GM12875 (cell line): ENCODE results near the gene BMP2K.
"Not testable (repeated sequence)": the region's sequence is repeated elsewhere in the genome, so short reads cannot be mapped to it uniquely, and the experiment has no call there.

Source experiments
- H3K4me3 ChIP-seq: one replicate; pipeline ENCODE4 v1.5.1; 2011; ENCODE audit warnings: low read depth, low read length, control low read depth
- TF ChIP-seq, protein P1 (sequence below): IDR thresholded peaks from 2 replicates; pipeline ENCODE4 v1.5.1; 2011; ENCODE audit warnings: low read depth, mild to moderate bottlenecking, control low read depth, inconsistent platforms, low read length, moderate library complexity, borderline replicate concordance; ENCODE audit not compliant: insufficient read depth

Gene BMP2K

DNA sequence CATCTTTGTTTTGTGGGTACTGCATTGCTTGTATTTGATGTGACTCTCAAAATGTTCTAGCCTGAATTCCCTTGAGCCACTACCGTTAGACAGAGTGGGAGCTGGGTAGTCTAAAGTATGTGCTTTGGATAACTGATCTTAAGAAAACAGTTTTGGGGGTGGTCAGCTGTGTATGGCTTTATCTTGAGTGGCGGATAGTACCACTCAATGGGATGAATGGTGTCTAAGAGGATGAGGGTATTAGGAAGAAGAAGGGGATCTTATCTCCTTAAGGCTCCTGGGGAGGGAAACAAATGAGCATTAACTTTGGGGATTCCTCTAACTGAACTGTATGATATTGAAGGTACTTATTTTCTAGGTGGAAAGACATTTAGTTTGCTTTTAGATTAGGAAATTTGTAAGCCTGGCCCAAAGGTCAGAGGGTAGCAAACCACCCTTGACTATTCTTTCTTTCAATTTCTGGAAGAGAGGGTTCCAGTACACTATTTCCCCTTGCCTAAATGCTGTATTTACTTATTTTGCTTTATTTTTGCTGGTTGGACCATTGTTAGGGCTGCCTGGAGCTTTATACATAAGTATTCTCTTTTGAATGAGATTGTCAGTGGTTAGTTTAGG is 11.3 kb downstream of the BMP2K start:
- TF ChIP-seq, protein P1, sequence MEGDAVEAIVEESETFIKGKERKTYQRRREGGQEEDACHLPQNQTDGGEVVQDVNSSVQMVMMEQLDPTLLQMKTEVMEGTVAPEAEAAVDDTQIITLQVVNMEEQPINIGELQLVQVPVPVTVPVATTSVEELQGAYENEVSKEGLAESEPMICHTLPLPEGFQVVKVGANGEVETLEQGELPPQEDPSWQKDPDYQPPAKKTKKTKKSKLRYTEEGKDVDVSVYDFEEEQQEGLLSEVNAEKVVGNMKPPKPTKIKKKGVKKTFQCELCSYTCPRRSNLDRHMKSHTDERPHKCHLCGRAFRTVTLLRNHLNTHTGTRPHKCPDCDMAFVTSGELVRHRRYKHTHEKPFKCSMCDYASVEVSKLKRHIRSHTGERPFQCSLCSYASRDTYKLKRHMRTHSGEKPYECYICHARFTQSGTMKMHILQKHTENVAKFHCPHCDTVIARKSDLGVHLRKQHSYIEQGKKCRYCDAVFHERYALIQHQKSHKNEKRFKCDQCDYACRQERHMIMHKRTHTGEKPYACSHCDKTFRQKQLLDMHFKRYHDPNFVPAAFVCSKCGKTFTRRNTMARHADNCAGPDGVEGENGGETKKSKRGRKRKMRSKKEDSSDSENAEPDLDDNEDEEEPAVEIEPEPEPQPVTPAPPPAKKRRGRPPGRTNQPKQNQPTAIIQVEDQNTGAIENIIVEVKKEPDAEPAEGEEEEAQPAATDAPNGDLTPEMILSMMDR: no peak

DNA sequence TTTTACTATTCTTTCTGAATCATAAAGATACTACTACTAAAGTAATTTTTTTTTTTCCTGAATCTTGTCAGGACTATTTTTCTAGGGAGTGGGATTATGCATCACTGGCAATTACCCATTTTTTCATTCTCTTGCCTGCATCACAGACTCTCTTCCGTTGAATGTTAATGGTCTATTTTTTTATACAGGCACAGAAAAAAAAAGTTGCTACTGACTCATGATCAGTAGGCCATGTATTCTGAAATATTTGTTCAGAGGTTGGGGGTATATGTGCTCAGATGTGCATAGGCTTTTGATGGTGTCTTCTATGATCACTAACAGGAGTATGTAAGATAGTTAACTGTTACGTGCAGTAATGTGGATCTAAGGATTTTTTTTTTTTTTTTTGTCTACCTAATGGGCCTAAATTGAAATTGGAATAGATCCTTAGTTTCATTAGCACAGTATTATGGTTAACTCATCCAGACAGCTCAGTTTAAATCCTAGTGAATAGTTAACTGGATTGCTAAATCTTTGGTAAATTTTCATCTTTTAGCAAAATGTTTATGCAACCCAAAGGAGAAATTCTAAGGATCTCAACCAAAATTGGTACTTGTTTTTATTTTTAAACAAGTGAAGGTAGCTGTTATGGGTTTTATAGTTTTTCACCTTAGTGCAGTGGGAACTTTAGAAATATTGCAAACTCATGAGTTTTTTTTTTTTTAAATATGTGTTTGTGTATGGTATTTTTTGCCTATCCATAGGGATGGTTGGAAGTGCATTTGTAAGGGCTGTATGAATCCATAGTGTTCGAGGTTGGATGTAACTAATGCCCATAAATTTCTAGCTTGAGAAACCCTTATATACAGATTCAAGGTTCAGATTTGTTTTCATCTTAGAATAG is 12.1 kb downstream of the BMP2K start:
- TF ChIP-seq, protein P1: no peak
- H3K4me3 ChIP-seq: no peak overlapping the region

More for the DNA sequence above, 11.3 kb downstream of the BMP2K start:
- no peak overlapping the region for H3K4me3 ChIP-seq

DNA sequence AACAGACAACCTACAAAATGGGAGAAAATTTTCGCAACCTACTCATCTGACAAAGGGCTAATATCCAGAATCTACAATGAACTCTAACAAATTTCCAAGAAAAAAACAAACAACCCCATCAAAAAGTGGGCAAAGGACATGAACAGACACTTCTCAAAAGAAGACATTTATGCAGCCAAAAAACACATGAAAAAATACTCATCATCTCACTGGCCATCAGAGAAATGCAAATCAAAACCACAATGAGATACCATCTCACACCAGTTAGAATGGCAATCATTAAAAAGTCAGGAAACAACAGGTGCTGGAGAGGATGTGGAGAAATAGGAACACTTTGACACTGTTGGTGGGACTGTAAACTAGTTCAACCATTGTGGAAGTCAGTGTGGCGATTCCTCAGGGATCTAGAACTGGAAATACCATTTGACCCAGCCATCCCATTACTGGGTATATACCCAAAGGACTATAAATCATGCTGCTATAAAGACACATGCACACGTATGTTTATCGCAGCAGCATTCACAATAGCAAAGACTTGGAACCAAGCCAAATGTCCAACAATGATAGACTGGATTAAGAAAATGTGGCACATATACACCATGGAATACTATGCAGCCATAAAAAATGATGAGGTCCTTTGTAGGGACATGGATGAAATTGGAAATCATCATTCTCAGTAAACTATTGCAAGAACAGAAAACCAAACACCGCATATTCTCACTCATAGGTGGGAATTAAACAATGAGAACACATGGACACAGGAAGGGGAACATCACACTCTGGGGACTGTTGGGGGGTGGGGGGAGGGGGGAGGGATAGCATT is 19.7 kb downstream of the BMP2K start:
- not testable (repeated sequence) for H3K4me3 ChIP-seq

DNA sequence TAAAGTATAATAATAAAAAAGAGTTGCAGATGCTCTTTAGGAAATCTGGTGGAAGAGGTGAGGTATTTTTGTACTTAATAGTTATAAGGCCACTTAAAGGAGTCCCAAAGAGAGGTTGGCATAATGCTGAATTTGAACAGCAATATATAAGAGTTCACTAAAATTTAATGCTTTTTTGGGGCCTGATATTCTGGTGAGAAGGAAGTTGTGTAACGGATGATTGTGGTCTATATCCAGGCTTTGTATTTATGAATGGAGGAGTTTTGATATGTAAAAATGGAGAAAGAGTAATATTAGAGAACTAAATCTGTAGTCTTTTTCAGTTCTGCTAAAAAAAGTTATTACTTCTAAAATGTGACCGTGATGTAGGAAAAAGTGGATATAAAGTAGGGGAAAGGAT is 20.4 kb downstream of the BMP2K start:
- TF ChIP-seq, protein P1: no peak
- no peak overlapping the region for H3K4me3 ChIP-seq

DNA sequence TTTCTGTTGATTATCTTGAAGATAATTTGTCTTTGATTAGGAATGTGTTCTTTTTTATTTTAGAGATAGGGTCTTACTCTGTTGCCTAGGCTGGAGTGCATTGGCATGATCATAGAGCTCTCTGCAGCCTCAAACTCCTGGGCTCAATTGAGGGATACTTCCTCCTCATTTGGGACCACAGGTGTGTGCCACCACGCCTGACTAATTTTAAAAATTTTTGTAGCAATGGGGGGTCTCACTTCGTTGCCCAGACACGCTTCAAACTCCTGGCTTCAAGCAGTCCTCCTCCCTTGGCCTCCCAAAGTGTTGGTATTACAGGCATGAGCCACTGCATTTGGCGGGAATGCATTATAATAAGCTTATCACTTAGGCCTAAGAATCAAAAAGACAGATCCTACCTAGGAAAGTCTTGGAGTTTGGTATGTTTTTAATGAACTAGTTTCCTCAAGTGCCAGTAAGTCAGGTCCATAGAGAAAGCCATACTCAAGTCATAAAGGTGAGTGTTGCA is 21.7 kb downstream of the BMP2K start:
- TF ChIP-seq, protein P1: no peak
- H3K4me3 ChIP-seq: no peak overlapping the region

DNA sequence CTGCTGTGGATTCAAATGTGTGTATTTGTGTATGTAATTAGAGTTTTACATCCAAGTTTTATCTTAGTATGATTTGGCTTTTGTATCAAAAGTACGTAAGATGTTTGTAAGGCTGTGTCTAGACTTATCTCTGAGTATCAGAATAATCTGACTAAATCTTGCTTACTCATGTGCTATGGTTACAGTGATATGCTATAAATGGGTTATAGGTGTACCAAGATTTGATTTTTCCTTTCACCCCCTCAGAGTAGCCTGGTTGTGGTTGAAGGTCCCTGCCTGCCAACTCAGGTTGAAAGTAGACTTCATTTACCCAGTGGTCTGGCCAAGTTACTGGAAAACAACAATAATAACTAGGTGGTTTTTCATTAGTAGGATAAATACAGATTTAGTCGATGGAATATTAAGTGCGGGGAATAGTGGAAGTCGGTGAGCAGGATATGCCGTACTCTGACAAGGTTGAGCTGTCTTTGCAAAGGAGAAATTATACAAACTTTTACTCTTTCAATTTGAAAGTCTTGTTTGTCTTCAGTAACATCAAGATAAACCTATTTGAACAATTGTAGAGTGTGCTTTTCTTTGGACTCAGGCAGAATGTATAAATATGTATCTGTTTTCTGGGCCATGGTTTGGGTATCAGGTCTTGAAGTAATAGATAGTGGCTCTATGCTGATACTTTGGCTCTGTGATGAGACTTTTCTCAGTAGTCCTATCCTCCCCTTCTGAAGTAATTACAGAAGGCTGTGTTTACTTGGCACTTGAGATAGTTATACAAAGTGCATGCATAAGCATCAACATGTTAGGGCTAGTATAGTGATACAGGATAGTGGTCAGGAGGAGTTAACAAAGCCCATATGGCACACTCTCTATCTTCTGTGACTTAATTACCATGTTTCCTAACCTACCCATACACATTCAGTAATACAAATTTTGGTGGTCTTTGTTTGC is 23.7 kb downstream of the BMP2K start:
- H3K4me3 ChIP-seq: no peak overlapping the region
- TF ChIP-seq, protein P1: no peak
